Neural cell (in vitro differentiated cells): ENCODE results near the gene DNAAF3. TPM values are rescaled to one million over a fixed set of nuclear protein-coding genes. Genes with fewer than 3 reads are reported as not detected.

ENCODE experiments used
- H2AFZ ChIP-seq: fragments of 200-600, 300-800 bp; sonication (generic), shearing (Covaris generic); 2 replicates; pipeline ENCODE4 v1.6.0; 2014; ENCODE audit warnings: low read depth, mild to moderate bottlenecking, antibody characterized with exemption, low read length, moderate library complexity
- H3F3A ChIP-seq: fragments of 200-600 bp; shearing (Covaris generic); 2 replicates; pipeline ENCODE4 v1.6.1; 2016; ENCODE audit warnings: mild to moderate bottlenecking, moderate library complexity, mixed read lengths, antibody characterized with exemption, low read length; ENCODE audit not compliant: insufficient read depth, poor library complexity, severe bottlenecking
- H3K27ac ChIP-seq: fragments of 200-600, 300-800 bp; sonication (generic), shearing (Covaris generic); 2 replicates; pipeline ENCODE4 v1.5.1; 2014; ENCODE audit warnings: mild to moderate bottlenecking, low read length, moderate library complexity
- H3K27me3 ChIP-seq: fragments of 300-800, 200-600 bp; sonication (generic), shearing (Covaris generic); 2 replicates; pipeline ENCODE4 v1.6.0; 2014; ENCODE audit warnings: mild to moderate bottlenecking, low read depth, low read length, moderate library complexity; ENCODE audit not compliant: insufficient read depth
- H3K36me3 ChIP-seq: fragments of 300-800, 200-600 bp; sonication (generic), shearing (Covaris generic); 2 replicates; pipeline ENCODE4 v1.5.1; 2014; ENCODE audit warnings: mild to moderate bottlenecking, antibody characterized with exemption, low read length, moderate library complexity; ENCODE audit not compliant: insufficient read depth
- H3K4me2 ChIP-seq: fragments of 300-800, 200-600 bp; sonication (generic), shearing (Covaris generic); 2 replicates; pipeline ENCODE4 v1.6.0; 2014; ENCODE audit warnings: mild to moderate bottlenecking, low read length
- H3K4me3 ChIP-seq: fragments of 300-800, 200-600 bp; sonication (generic), shearing (Covaris generic); 2 replicates; pipeline ENCODE4 v1.5.1; 2014; ENCODE audit warnings: mild to moderate bottlenecking, low read length, moderate library complexity
- H3K79me2 ChIP-seq: fragments of 200-600 bp; shearing (Covaris generic); replicated peaks from 2 replicates; pipeline ENCODE4 v1.6.0; 2014; ENCODE audit warnings: mild to moderate bottlenecking, low read length, moderate library complexity; ENCODE audit not compliant: insufficient read depth
- H3K9ac ChIP-seq: fragments of 300-800, 200-600 bp; sonication (generic), shearing (Covaris generic); 2 replicates; pipeline ENCODE4 v1.6.1; 2016; ENCODE audit warnings: mild to moderate bottlenecking, low read length, mixed read lengths
- H3K9me2 ChIP-seq: fragments of 200-600 bp; shearing (Covaris generic); 2 replicates; pipeline ENCODE4 v1.6.1; 2016; ENCODE audit warnings: mild to moderate bottlenecking, low read length, mixed read lengths; ENCODE audit not compliant: insufficient read depth
- H3K9me3 ChIP-seq: fragments of 200-600, 300-800 bp; sonication (generic), shearing (Covaris generic); 2 replicates; pipeline ENCODE4 v1.6.1; 2016; ENCODE audit warnings: mild to moderate bottlenecking, mixed run types, low read length, moderate library complexity, mixed read lengths
- H4K20me1 ChIP-seq: fragments of 200-600 bp; shearing (Covaris generic); 2 replicates; pipeline ENCODE4 v1.6.1; 2016; ENCODE audit warnings: mild to moderate bottlenecking, mixed run types; ENCODE audit not compliant: insufficient read depth
- EP300 ChIP-seq: fragments of 450-650 bp; conservative IDR thresholded peaks from 2 replicates; pipeline ENCODE4 v1.6.1; 2014; ENCODE audit warnings: antibody characterized with exemption, mild to moderate bottlenecking, moderate library complexity; ENCODE audit not compliant: poor library complexity, severe bottlenecking
- EZH2 ChIP-seq: fragments of 200-600, 300-800 bp; shearing (Covaris generic), sonication (generic); IDR thresholded peaks from 2 replicates; pipeline ENCODE4 v1.6.1; 2014; ENCODE audit warnings: antibody characterized with exemption, low read length, borderline replicate concordance, mild to moderate bottlenecking; ENCODE audit not compliant: insufficient read depth, poor library complexity, severe bottlenecking
- MXI1 ChIP-seq: fragments of 450-650 bp; conservative IDR thresholded peaks from 2 replicates; pipeline ENCODE4 v1.6.1; 2014; ENCODE audit warnings: antibody characterized with exemption, mild to moderate bottlenecking; ENCODE audit not compliant: poor library complexity, severe bottlenecking
- POLR2AphosphoS5 ChIP-seq: IDR thresholded peaks from 2 replicates; pipeline ENCODE4 v1.6.1; 2012
- RAD21 ChIP-seq: fragments of 450-650 bp; conservative IDR thresholded peaks from 2 replicates; pipeline ENCODE4 v1.6.1; 2014; ENCODE audit warnings: antibody characterized with exemption, mild to moderate bottlenecking, moderate library complexity
- SMC3 ChIP-seq: fragments of 450-650 bp; conservative IDR thresholded peaks from 2 replicates; pipeline ENCODE4 v1.6.1; 2014; ENCODE audit warnings: antibody characterized with exemption, mild to moderate bottlenecking, moderate library complexity; ENCODE audit not compliant: poor library complexity
- TAF1 ChIP-seq: IDR thresholded peaks from 2 replicates; pipeline ENCODE4 v1.6.1; 2012; ENCODE audit warnings: low read depth
- polyA plus RNA-seq: library from polyadenylated mRNA; depleted of rRNA; stranded (reverse); fragments of >200 nt; gene quantifications from 2 replicates; pipeline ENCODE4 v1.2.3, GENCODE V29; 2014
- TF ChIP-seq, protein P1 (sequence below): IDR thresholded peaks from 2 replicates; pipeline ENCODE4 v1.6.1; 2012; ENCODE audit warnings: borderline replicate concordance
- TF ChIP-seq, protein P2 (sequence below): fragments of 450-650 bp; IDR thresholded peaks from 2 replicates; pipeline ENCODE4 v1.5.1; 2014; ENCODE audit warnings: antibody characterized with exemption, mild to moderate bottlenecking, moderate library complexity; ENCODE audit not compliant: poor library complexity, severe bottlenecking

DNAAF3 gene
- polyA plus RNA-seq, 1 donor from 2014 or later: 0.38 TPM

DNA sequence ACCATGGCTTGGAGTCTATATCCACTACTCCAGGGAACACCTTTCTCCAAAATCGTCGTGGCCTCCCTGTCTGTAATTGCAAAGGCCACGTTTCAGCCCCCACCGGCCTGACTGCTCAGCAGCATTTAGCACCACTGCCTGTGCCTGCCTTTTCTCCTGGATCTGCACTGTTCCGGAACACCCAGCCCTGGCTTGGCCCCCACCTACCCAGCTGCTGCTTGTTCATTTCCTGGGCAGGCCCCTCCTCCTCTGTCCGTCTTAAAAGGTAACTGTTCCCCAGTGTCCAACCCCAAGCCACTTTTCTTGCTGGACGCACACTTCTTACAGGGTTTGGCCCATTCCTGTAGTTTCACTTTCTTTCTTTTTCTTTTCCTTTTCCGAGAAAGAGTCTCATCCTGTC, 22.2 kb upstream of the DNAAF3 start:
- H3K9me2 ChIP-seq: no peaks in the 10 kb centered on the region
- no peak overlapping the region for H2AFZ ChIP-seq
- no peak overlapping the region for H3K9ac ChIP-seq
- no peaks in the 10 kb centered on the region for H4K20me1 ChIP-seq
- no peaks in the 10 kb centered on the region for H3F3A ChIP-seq
- H3K36me3 ChIP-seq: no peaks in the 10 kb centered on the region
- H3K27me3 ChIP-seq: peaks cover 5% of the 10 kb centered on the region
- H3K4me2 ChIP-seq: no peak overlapping the region
- no peaks in the 10 kb centered on the region for H3K79me2 ChIP-seq
- H3K27ac ChIP-seq: no peak overlapping the region
- TF ChIP-seq TAF1 (no peak), MXI1 (no peak), POLR2AphosphoS5 (no peak), EP300 (no peak), EZH2 (no peak), RAD21 (no peak), SMC3 (no peak)
- TF ChIP-seq, protein P1, sequence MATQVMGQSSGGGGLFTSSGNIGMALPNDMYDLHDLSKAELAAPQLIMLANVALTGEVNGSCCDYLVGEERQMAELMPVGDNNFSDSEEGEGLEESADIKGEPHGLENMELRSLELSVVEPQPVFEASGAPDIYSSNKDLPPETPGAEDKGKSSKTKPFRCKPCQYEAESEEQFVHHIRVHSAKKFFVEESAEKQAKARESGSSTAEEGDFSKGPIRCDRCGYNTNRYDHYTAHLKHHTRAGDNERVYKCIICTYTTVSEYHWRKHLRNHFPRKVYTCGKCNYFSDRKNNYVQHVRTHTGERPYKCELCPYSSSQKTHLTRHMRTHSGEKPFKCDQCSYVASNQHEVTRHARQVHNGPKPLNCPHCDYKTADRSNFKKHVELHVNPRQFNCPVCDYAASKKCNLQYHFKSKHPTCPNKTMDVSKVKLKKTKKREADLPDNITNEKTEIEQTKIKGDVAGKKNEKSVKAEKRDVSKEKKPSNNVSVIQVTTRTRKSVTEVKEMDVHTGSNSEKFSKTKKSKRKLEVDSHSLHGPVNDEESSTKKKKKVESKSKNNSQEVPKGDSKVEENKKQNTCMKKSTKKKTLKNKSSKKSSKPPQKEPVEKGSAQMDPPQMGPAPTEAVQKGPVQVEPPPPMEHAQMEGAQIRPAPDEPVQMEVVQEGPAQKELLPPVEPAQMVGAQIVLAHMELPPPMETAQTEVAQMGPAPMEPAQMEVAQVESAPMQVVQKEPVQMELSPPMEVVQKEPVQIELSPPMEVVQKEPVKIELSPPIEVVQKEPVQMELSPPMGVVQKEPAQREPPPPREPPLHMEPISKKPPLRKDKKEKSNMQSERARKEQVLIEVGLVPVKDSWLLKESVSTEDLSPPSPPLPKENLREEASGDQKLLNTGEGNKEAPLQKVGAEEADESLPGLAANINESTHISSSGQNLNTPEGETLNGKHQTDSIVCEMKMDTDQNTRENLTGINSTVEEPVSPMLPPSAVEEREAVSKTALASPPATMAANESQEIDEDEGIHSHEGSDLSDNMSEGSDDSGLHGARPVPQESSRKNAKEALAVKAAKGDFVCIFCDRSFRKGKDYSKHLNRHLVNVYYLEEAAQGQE: no peak
- TF ChIP-seq, protein P2, sequence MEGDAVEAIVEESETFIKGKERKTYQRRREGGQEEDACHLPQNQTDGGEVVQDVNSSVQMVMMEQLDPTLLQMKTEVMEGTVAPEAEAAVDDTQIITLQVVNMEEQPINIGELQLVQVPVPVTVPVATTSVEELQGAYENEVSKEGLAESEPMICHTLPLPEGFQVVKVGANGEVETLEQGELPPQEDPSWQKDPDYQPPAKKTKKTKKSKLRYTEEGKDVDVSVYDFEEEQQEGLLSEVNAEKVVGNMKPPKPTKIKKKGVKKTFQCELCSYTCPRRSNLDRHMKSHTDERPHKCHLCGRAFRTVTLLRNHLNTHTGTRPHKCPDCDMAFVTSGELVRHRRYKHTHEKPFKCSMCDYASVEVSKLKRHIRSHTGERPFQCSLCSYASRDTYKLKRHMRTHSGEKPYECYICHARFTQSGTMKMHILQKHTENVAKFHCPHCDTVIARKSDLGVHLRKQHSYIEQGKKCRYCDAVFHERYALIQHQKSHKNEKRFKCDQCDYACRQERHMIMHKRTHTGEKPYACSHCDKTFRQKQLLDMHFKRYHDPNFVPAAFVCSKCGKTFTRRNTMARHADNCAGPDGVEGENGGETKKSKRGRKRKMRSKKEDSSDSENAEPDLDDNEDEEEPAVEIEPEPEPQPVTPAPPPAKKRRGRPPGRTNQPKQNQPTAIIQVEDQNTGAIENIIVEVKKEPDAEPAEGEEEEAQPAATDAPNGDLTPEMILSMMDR: no peak
- no peak overlapping the region for H3K4me3 ChIP-seq
- no peaks in the 10 kb centered on the region for H3K9me3 ChIP-seq

DNA sequence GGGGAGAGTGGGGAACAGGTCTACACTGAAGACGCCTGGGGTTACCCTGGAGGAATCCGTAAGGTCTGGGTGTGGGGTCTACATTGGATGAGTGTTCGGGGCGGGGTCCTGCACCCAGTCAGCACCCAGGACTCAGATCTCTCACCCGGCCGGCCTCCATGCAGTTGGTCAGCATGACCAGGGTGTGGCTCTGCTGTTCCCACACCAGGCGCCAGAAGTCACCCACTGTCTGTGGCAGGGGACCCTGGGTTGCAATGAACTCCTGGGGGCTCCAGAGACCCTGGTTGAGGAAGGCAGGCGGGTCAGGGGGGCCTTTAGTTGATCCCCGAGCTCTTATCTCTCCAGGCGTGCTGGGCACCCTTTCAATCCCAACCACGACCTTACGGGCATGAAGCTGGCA, 19.7 kb upstream of the DNAAF3 start:
- Histone ChIP-seq H3F3A (no peaks in the 10 kb centered on the region), H3K79me2 (no peaks in the 10 kb centered on the region), H3K4me2 (no peak overlapping the region), H3K27ac (no peak overlapping the region), H3K36me3 (no peaks in the 10 kb centered on the region), H3K9me3 (no peaks in the 10 kb centered on the region), H3K9me2 (no peaks in the 10 kb centered on the region), H4K20me1 (no peaks in the 10 kb centered on the region), H3K27me3 (peaks cover 20% of the 10 kb centered on the region), H2AFZ (no peak overlapping the region), H3K4me3 (no peak overlapping the region), H3K9ac (no peak overlapping the region)
- no peak for TF ChIP-seq RAD21
- TF ChIP-seq, protein P2: no peak
- TF ChIP-seq EZH2: no peak
- no peak for TF ChIP-seq TAF1
